ENCODE measurements around the gene MAPRE2.
"Not testable (repeated sequence)": the region's sequence is repeated elsewhere in the genome, so short reads cannot be mapped to it uniquely, and the experiment has no call there.

Gene MAPRE2

DNA sequence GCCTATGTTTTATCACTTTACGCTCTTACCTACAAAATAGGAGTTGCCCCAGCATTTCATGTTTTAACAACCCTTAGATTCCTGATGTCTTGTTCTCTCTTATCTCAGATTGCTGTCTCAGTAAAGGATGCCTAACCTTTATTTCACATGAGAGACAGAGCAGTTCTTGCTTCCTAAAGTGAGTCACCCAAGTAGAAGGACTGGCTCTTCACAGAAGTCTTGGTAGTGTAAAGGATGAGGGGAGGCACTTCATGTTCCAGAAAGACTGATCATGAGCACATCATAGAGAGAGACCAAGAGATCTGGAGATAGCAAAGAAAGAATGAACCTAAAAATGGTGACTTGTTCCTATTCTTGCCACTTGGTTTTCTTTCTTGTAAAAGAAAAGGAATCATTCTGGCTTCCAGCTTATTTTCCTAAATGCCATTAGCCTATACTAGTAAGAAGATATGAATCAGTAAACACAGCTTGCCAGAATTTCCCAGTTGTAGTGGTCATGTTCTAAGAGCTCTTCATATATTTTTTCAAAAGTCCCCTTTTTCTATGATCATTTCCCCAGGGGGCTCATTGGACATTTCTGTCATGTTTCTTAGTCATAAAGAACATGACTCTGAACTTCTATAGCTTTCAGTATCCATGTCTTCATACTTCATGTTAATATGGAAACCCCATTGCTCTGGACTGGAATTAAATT, 54.9 kb downstream of the MAPRE2 start:
- no peak for DNase-seq

- no peak for DNase-seq
Observed at GRCh38 chr18:35096677-35097011, 55.4 kb downstream of the MAPRE2 start.

- no peak for DNase-seq
Observed at GRCh38 chr18:35097195-35097594, 56.0 kb downstream of the MAPRE2 start.

DNA sequence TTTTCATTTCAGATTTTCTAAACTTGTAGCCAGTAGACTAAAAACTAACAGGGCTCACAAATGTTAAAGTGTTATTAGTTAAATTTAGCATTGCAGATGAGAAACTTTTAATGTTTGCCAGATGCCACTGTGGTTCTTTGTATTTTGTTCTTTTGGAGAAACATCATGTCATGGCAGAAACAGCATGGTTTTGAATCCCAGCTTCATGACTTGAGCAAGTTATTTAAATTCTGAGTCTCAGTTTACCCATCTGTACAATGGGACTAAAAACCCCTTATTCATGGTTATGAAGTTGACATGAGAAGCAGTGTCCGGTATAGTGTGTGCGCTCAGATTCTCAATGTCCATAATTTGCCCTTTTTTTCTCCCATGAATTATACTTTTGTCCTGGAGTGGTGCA, 56.5 kb downstream of the MAPRE2 start:
- DNase-seq, result no peak

DNA sequence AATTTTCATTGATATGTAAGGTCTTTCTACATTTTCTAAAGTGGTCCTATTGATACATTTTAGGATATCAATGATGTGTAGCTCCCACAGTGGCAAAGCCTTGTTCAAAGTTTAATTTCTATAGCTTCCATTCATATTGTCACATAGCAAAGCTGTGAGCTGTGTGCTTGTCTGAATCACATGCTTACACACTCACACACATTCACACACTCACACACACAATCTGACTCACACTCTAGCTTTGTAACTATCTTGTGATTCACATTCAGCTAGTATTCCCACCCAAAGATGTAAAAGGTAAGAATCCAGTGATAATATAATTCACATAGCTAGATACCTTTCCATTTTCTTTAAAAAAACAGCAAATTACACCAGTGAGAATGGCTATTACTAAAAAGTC, 58.7 kb downstream of the MAPRE2 start:
- no peak for DNase-seq

GRCh38 chr18:35104391-35105051, 63.3 kb downstream of the MAPRE2 start:
- no peak for DNase-seq

DNA sequence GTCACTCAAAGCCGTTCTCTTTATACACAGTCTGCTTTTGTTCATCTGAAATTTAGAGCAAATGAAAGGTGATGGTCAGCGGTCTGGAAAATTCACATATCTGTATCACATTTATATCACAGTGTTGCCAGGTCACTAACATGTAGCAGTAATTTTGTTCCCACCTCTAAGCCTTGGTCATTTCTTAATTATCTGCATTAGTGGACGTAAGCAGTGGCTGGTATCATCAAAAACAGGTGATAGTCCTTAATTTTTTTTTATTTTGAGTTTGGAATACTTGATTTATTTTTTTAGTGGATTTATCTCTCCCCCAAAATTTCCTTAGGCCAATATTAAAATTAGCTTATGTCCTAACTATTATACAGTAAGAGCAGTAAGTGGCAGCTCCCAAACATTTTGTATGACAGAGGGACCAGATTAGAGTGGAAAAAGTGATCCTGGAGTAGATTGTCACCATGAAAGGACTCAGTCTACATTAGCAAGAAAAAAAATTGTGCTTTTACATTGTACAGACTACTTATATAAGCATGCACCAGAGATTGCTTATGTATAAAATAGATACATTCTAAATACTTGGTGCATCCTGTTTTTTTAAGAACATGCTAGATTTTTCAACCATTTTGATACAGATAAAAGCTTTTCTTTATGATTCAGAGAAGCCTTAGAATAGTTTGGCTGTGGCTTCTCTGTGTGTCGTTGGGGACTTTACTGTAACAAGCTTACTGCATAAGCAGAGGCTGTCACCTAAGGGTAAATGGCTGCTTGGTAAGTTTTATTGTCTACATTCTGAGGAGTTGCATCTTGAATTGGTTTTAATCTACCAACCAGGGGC, 65.0 kb downstream of the MAPRE2 start:
- DNase-seq, result no peak

DNA sequence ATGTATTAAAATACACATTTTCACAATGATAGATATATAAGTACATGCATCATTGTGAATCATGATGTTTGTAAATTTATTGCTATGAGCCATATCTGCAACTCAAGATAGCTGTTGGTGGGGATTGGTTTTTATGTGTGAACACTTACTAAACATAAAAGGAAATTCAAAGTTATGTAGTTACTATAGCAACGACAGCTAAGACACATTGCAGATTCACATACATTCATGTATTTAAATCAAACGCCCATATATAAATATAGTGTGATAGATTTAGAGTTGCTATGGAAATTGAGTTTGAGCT, 65.6 kb downstream of the MAPRE2 start:
- DNase-seq, result no peak

- DNase-seq, result no peak
Observed at GRCh38 chr18:35107216-35107615, 66.0 kb downstream of the MAPRE2 start.

- DNase-seq, result not testable (repeated sequence)
Observed at GRCh38 chr18:35108088-35108487, 66.9 kb downstream of the MAPRE2 start.

DNA sequence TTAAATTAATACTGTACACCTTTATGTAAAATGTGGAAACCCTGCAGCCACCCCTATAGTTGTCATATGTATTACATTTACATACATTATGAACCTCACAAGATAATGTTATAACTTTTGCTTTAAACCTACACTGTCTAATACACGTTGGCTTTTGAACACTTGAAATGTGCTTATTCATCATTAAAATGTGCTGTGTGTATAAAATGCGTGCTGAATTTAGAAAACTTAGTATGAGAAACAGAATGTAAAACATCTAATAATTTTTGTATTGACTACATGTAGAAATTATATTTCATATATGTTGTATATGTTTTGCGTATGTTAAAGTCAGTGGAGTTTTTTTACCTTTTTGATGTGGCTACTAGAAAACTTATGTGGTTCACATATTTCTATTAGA, 68.8 kb downstream of the MAPRE2 start:
- no peak for DNase-seq

GRCh38 chr18:35110554-35111485, 69.6 kb downstream of the MAPRE2 start:
- no peak for DNase-seq

GRCh38 chr18:35112696-35113095, 71.5 kb downstream of the MAPRE2 start:
- no peak for DNase-seq

- DNase-seq, result no peak
Observed at GRCh38 chr18:35114305-35114704, 73.1 kb downstream of the MAPRE2 start.

DNA sequence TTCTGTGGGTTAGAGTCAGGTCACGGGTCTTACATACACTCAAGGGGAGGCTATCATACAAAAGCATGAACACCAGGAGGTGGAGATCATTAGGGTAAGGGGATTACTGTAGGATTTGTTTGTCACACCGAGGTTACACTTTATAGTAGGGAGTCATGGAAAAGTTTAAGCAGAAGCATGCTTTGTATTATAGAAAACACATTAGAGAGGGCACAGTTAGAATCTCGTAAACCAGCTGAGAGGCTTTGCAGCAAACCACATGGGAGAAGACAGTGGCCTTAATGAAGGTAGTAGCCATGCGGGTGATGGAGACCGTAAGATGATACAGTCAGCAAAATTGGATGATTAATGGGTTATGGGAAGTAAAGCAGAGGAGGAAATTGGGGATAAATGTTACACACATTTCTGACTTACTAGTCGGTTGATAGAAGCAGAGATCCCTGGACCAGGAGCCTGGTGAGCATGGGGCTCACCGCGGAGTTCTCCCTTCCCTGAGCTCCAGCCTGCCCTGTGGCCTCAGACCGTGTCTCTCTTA, 75.6 kb downstream of the MAPRE2 start:
- DNase-seq, result no peak

DNA sequence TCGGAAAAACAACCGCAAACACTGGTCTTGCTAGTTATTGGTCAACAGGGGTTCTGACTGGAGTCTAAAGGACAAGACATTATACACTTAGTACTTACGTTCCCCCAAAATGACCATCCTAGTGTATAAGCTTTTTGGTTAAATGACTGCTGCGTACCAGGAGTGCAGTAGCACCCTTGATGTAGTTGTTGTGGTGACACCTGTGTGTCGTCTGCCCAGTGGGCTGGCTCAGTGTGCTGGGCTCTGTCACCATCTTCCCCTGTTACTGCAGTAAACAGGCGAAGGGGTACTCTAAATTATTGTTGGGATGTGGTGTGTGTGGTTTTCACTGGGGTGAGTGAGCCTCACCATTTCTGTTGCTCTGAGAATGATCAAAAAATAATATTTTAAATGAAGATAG, 76.2 kb downstream of the MAPRE2 start:
- DNase-seq, result no peak

DNA sequence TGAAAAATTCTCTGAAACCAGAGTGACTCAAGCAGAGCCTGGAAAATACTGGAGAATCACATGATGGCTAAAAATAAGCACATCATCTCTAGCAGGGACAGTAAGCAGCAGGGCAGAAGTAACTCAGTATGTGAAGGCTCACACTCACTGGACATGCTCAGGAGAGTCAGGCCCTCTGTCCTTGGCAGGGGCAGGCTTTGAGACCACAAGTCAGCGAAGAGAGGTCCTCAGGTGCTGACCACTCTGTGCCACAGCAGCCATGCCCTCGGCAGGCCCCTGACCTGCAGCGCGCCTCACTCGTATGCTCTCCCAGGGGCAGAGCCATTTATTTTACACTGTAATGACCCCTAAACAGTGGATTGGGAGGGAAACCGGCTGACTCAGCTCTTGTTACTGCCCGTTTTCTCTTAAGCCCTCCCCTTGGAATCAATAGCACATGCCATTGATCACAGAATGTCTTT, 76.8 kb downstream of the MAPRE2 start:
- no peak for DNase-seq

DNA sequence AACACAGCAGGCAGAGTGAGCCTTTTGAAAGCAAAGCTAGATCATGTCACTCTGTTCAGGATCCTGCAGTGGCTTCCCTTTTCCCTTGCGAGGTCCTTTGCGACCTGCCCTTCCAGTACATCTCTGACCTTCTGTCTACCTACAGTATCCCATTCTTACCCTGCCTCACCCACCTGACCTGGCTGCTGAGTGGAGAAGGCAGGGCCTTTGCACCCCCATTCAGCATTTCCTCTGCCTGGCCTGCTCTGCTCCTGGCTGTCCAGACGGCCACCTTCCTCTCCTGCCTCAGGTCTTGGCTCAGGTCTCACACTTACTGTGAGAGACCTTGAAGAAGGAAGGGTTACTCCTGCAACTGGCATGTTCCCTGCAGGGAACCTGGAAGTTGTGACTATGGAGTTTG, 77.4 kb downstream of the MAPRE2 start:
- DNase-seq, result no peak

GRCh38 chr18:35121038-35121437, 79.8 kb downstream of the MAPRE2 start:
- no peak for DNase-seq

- no peak for DNase-seq
Observed at GRCh38 chr18:35121531-35121930, 80.3 kb downstream of the MAPRE2 start.

GRCh38 chr18:35122586-35123224, 81.5 kb downstream of the MAPRE2 start:
- DNase-seq, result no peak

DNA sequence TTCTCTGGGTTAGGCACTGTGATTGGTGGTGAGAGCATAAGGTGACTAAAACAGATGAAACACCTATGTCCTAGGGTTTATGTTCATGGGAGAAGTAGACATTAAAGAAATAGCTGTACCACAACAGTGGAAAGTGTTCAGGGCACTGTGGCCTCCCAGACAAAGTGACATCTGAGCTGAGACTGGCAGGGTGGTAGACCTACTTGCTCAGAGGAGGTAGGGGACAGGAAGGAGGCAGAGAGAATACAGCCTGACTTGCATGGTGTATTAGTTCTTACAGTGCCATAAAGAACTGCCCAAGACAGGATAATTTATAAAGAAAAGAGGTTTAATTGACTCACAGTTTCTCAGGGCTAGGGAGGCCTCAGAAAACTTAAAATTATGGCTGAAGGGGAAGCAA, 82.6 kb downstream of the MAPRE2 start:
- DNase-seq, result no peak
